Neutrophil (primary cell): ENCODE results near the gene UBE2L3.

Source experiments
- H3K27ac ChIP-seq: fragments of 200-600 bp; sonication (generic); 2 replicates; pipeline ENCODE4 v1.5.1; 2016; ENCODE audit warnings: mild to moderate bottlenecking, moderate library complexity
- H3K27me3 ChIP-seq: fragments of 200-600 bp; sonication (generic); 2 replicates; pipeline ENCODE4 v1.6.0; 2016; ENCODE audit warnings: mild to moderate bottlenecking
- H3K36me3 ChIP-seq: fragments of 200-600 bp; sonication (generic); 2 replicates; pipeline ENCODE4 v1.5.1; 2017
- H3K4me1 ChIP-seq, 2 experiments: fragments of 200-600 bp in 1 of 2; sonication (generic) in 1 of 2; 1 replicate in 1 of 2; 2 replicates in 1 of 2; pipeline versions ENCODE4 v1.5.1 to v1.6.1; 2013 to 2016; ENCODE audit warnings: low read depth in 1 of 2, low read length in 1 of 2, mild to moderate bottlenecking in 1 of 2, moderate library complexity in 1 of 2; ENCODE audit not compliant: control insufficient read depth in 1 of 2, insufficient read depth in 1 of 2
- H3K4me3 ChIP-seq, 2 experiments: fragments of 200-600 bp in 1 of 2; sonication (generic) in 1 of 2; 1 replicate in 1 of 2; 2 replicates in 1 of 2; pipeline ENCODE4 v1.5.1; 2013 to 2016; ENCODE audit warnings: low read depth in 1 of 2, low read length in 1 of 2, mild to moderate bottlenecking in 1 of 2, moderate library complexity in 1 of 2
- H3K9me3 ChIP-seq: fragments of 200-600 bp; sonication (generic); 2 replicates; pipeline ENCODE4 v1.5.1; 2016
- CTCF ChIP-seq: fragments of 200-600 bp; sonication (generic); IDR thresholded peaks from 2 replicates; pipeline ENCODE4 v1.5.1; 2016; ENCODE audit warnings: antibody characterized with exemption

UBE2L3 gene

GRCh38 chr22:21626735-21627469 is 59.4 kb downstream of the UBE2L3 start:
- Histone ChIP-seq H3K9me3 (no peaks in the 10 kb centered on the region), H3K4me3 (no peak overlapping the region), H3K4me1 (peaks cover 39 to 41% of the 10 kb centered on the region in 2 experiments), H3K27me3 (no peaks in the 10 kb centered on the region), H3K36me3 (peaks cover 5% of the 10 kb centered on the region), H3K27ac (peak overlapping the region; percentile 11)
- TF ChIP-seq CTCF, result no peak

- Histone ChIP-seq H3K9me3 (no peaks in the 10 kb centered on the region), H3K36me3 (peaks cover 5% of the 10 kb centered on the region), H3K27ac (peak overlapping the region; percentile 88), H3K4me1 (peaks cover 29 to 31% of the 10 kb centered on the region in 2 experiments), H3K27me3 (no peaks in the 10 kb centered on the region), H3K4me3 (peak overlapping the region; percentile 97 to 100)
- TF ChIP-seq CTCF, result no peak
Observed at GRCh38 chr22:21628386-21629254, 61.1 kb downstream of the UBE2L3 start.

GRCh38 chr22:21629255-21630149 is 62.0 kb downstream of the UBE2L3 start, which contains the start of gene YDJC:
Gene YDJC (minus strand): TSS chr22:21630022. CDS start chr22:21630014, 8 bp downstream.
- Histone ChIP-seq H3K27me3 (no peaks in the 10 kb centered on the region), H3K9me3 (no peaks in the 10 kb centered on the region), H3K36me3 (peaks cover 5% of the 10 kb centered on the region), H3K4me3 (peak within 1 kb of the TSS; percentile 97 to 100), H3K27ac (peak within 1 kb of the TSS; percentile 88), H3K4me1 (peaks cover 25 to 26% of the 10 kb centered on the region in 2 experiments)
- peak; percentile 71 for TF ChIP-seq CTCF

GRCh38 chr22:21631025-21631424 is 63.5 kb downstream of the UBE2L3 start:
- no peaks in the 10 kb centered on the region for H3K27me3 ChIP-seq
- H3K27ac ChIP-seq, result no peak overlapping the region
- no peak overlapping the region for H3K4me3 ChIP-seq
- H3K36me3 ChIP-seq, result peaks cover 5% of the 10 kb centered on the region
- TF ChIP-seq CTCF, result no peak
- H3K9me3 ChIP-seq, result no peaks in the 10 kb centered on the region
- peaks cover 14 to 17% of the 10 kb centered on the region in 2 experiments for H3K4me1 ChIP-seq
